ENCODE results near the gene SPATA25. TPM values are rescaled to one million over a fixed set of nuclear protein-coding genes. Genes with fewer than 3 reads are reported as not detected.

The SPATA25 gene, protein sequence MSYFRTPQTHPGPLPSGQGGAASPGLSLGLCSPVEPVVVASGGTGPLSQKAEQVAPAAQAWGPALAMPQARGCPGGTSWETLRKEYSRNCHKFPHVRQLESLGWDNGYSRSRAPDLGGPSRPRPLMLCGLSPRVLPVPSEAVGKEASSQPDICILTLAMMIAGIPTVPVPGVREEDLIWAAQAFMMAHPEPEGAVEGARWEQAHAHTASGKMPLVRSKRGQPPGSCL
- total RNA-seq (2022; extraction: Qiagen RNA extraction; ENCODE audit: low read depth), result 0.56 to 0.74 TPM (median 0.69 TPM) in 5 replicates

DNA sequence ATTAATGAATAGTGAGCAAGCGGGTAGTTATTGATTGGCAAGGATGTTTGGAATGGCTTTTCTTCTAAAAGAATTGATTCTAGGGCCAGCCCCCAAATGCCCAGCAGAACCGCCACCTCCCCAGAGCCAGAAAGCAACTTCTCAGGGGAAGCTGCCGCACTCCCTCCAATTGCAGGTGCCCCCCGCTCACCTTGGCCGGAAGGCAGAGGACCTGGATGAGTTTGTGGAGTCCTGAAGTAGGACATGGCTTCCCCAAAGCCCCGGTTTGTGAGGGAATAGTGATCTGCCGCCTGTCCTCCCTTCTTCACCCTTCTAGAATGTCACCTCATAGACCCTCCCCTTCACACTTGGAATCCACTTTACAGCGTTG is at the start of gene SPATA25:
SPATA25 (minus strand) TSS at position 277 of the 370 bp plus-strand sequence; CDS start at position 245, 32 bp downstream.

DNA sequence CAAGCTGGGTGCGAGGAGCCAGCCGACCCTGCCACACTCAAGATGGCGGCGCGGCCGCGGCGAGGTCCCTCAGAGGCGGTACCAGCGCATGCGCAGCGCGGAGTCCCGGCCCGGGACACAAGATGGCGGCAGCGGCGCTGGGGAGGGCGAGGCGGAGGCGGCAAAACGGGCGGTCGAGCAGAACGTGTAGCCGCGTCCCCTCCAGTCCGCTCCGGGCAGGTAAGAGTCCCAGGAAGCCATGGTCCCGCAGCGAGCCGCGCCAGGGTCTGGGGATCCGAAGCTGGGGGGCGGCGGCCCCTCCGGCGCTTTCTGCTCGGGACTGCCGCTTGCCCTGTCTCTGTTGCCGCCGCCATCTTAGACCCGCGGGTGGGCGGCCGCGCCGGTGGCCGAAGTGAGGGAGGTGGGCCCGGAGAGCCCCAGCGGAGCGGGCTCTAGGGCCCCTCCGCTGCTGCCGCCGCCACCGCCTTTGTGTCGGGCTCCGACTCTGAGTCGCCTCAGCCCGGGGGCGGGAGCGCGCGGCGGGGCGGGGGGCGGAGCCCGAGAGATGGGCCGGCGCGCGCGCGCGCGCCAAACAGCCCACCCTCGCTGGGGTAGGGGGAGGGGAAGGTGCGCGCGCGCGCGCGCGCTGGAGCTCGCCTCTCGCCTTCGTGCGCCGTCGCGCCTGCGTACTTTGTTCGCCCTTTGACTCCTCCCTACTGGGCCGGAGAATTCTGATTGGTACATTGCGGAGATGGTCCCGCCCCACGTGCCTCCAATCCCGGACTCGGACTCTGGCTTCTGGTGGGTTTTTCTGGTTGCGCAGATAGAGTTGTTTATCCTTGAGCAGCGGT is 47.4 kb upstream of the SPATA25 start, which contains the start of gene PCIF1:
PCIF1 (plus strand) TSS at position 98 of the 830 bp plus-strand sequence. CDS start 4,317 bp downstream, outside the sequence.

DNA sequence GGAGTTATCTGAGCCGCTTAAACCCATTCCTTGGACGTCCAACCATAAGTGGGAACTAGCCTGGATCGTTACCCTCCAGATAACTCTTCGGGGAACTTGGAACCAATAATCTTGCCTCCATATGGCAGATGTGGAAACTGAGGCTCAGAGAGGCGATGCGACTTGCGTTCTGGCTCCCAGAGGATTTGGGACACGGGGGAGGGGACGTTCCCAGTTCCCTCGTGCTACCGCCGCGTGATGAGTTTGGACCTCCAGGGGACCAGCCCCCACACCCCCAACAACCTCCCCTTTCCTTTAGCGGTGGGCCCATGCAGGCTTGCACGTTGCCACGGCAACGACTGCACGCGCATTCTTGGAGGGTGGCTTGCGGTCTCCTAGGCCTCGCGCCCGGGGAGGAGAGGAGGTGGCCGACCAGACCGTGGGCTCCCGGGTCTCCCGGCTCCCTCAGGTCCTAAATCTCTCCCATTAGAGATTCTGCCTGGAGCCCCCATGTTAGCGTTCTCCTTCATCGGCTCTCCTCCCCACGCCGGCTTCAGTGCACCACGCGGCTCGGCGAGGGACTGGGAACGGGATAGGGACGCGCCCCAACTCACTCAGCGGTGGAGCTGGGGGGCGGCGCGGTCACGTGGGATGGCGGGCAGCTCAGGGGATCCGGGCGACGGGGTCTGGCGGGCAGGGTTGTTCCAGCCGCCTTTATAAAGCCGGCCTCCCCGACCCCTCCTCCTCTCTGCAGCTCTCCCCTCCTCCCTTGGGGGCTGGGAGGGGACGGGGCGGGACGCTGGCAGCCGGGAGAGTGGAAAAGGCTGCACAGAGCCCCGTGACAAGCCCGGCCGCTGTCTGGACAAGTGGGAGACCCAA is 24.3 kb upstream of the SPATA25 start, which contains the start of gene PLTP:
PLTP (minus strand) TSS at position 670 of the 858 bp plus-strand sequence. CDS start 703 bp downstream, outside the sequence.

DNA sequence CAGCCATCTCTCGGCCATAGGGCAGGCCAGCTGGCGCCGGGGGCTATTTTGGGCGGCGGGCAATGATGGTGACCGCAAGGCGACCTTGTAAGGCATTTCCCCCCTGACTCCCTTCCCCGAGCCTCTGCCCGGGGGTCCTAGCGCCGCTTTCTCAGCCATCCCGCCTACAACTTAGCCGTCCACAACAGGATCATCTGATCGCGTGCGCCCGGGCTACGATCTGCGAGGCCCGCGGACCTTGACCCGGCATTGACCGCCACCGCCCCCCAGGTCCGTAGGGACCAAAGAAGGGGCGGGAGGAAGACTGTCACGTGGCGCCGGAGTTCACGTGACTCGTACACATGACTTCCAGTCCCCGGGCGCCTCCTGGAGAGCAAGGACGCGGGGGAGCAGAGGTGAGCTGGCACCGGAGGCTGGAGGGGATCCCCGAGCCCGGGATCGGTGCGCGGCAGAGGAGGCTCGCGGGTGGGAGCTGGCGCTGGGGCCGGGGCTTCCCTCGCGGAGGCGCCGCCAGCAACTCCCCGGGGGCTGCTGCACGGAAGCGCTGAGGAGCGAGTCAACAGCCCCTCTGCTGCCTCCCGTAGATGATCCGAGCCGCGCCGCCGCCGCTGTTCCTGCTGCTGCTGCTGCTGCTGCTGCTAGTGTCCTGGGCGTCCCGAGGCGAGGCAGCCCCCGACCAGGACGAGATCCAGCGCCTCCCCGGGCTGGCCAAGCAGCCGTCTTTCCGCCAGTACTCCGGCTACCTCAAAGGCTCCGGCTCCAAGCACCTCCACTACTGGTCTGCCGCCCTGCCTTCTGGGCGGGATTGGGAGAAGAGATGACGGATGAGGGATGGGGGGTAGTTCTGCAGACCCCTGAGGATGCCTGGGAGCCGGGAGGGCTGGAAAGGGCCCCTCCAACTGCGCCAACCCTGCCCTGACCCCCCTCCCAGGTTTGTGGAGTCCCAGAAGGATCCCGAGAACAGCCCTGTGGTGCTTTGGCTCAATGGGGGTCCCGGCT is 3.9 kb upstream of the SPATA25 start, which contains the start of the genes CTSA and NEURL2:
CTSA (plus strand) TSS at position 351 of the 999 bp plus-strand sequence; CDS start at position 585, 234 bp downstream.
NEURL2 (minus strand) TSS at position 224 of the 999 bp plus-strand sequence; CDS start at position 7, 217 bp downstream.

DNA sequence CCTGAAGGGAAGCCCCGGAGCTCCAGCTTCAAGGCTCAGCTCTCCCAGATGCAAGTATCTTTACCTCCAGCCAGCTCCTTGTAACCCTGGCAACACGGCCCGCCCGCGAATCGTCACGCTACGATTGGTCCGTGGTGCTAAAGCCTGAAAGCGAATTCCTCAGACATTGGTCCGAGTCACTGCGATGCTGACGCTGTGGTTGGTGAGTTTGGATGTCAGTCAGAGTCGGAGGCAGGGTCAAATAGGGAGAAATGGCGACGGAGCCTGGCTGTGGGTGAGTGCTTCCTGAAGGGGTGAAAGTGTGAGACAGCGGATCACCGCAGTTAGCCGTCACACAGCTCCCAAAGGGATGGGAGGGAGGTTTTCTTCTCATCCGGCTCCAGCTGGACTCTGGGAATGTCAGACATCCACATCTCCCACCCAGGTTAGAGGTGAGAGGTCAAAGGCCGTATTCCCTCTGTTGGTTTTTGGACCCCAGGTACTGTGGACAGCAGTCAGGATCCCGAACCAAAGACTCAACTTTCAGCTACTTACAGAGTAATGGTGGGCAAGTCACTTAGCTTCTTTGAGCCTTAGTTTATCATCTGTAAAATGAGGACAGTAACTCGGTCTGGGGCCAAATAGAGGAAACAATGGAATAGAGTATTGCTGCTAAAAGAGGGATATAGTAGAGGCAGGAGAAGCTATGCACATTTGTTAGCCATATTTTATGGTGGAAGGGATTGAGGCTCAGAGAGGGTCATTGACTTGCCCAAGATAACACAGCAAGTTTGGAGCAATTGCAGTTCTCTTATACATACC is 6.2 kb downstream of the SPATA25 start, which contains the start of gene ZSWIM1:
ZSWIM1 (plus strand) TSS at position 240 of the 801 bp plus-strand sequence. CDS start 1,366 bp downstream, outside the sequence.

DNA sequence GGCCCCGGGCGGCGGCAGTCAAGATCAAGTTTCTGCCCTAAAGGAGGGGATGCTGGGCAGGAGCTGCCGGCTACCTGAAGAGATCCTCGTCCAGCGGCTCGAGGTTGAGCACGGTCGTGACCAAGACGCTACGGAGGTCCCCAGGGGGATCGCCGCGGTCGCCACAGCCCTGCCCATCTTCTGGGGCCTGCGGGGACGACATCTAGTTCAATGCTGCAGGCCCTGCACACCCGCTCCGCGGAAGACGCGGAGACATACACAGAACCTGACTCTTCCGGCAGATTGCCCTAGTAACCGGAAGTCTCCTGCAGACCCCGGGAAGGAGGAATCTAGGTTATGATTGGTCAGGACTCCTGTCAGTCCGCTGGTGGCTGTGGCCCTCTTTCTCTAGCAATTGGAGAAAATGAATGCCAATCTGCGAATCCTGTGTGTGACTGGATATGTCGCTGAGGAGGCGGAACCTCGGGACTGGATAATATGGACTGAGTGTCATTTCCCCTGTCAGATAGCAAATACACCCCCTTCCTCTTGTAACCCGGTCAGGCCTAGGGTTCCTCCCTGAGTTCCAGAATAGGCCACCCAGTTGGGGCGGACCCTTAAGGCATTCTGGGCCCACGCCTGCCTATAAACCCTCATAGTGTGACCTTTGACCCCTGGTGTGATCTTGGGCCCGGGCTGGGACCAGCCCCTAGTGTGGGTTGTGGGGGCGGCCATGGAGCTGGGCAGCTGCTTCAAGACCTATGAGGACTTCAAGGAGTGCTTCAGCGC is 30.1 kb downstream of the SPATA25 start, which contains the start of the genes ACOT8 and ZSWIM3:
ACOT8 (minus strand) TSS at position 279 of the 768 bp plus-strand sequence; CDS start at position 202, 77 bp downstream.
ZSWIM3 (plus strand) TSS at position 501 of the 768 bp plus-strand sequence; CDS start at position 713, 212 bp downstream.

Other genes starting within 250 kb of the SPATA25 start
- gene WFDC11, start 217.4 kb downstream of the SPATA25 start, total RNA-seq (2022; extraction: Qiagen RNA extraction; ENCODE audit: low read depth), result not detected in 5 replicates
- not detected in 5 replicates for gene WFDC13, start 185.6 kb downstream of the SPATA25 start, total RNA-seq (2022; extraction: Qiagen RNA extraction; ENCODE audit: low read depth)
- gene WFDC10B, start 182.6 kb downstream of the SPATA25 start, total RNA-seq (2022; extraction: Qiagen RNA extraction; ENCODE audit: low read depth), result not detected in 5 replicates
- gene SPINT4, start 165.3 kb downstream of the SPATA25 start, total RNA-seq (2022; extraction: Qiagen RNA extraction; ENCODE audit: low read depth), result not detected in 5 replicates
- gene WFDC3, start 95.7 kb downstream of the SPATA25 start, total RNA-seq (2022; extraction: Qiagen RNA extraction; ENCODE audit: low read depth), result 0.41 to 0.44 TPM in 2 of 5 replicates, not detected in the others
- 32.4 to 37.0 TPM (median 36.3 TPM) in 5 replicates for gene DNTTIP1, start 95.7 kb downstream of the SPATA25 start, total RNA-seq (2022; extraction: Qiagen RNA extraction; ENCODE audit: low read depth)
- 225 to 255 TPM (median 251 TPM) in 5 replicates for gene UBE2C, start 75.0 kb downstream of the SPATA25 start, total RNA-seq (2022; extraction: Qiagen RNA extraction; ENCODE audit: low read depth)
- 0.28 TPM in 2 of 5 replicates, not detected in the others for gene TNNC2, start 60.3 kb downstream of the SPATA25 start, total RNA-seq (2022; extraction: Qiagen RNA extraction; ENCODE audit: low read depth)
- 8.9 to 11.5 TPM (median 10.1 TPM) in 5 replicates for gene SNX21, start 53.8 kb downstream of the SPATA25 start, total RNA-seq (2022; extraction: Qiagen RNA extraction; ENCODE audit: low read depth)
- gene ACOT8, start 30.2 kb downstream of the SPATA25 start, total RNA-seq (2022; extraction: Qiagen RNA extraction; ENCODE audit: low read depth), result 17.5 to 19.4 TPM (median 18.7 TPM) in 5 replicates
- gene ZSWIM3, start 30.0 kb downstream of the SPATA25 start, total RNA-seq (2022; extraction: Qiagen RNA extraction; ENCODE audit: low read depth), result 1.3 to 1.7 TPM (median 1.5 TPM) in 5 replicates
- gene ZSWIM1, start 6.4 kb downstream of the SPATA25 start, total RNA-seq (2022; extraction: Qiagen RNA extraction; ENCODE audit: low read depth), result 4.8 to 6.4 TPM (median 5.8 TPM) in 5 replicates
- 0.99 to 1.3 TPM (median 1.1 TPM) in 5 replicates for gene NEURL2, start 3.6 kb upstream of the SPATA25 start, total RNA-seq (2022; extraction: Qiagen RNA extraction; ENCODE audit: low read depth)
- 93.0 to 122 TPM (median 112 TPM) in 5 replicates for gene CTSA, start 3.7 kb upstream of the SPATA25 start, total RNA-seq (2022; extraction: Qiagen RNA extraction; ENCODE audit: low read depth)
- 1.5 to 2.2 TPM (median 1.6 TPM) in 5 replicates for gene PLTP, start 24.5 kb upstream of the SPATA25 start, total RNA-seq (2022; extraction: Qiagen RNA extraction; ENCODE audit: low read depth)
- gene PCIF1, start 47.1 kb upstream of the SPATA25 start, total RNA-seq (2022; extraction: Qiagen RNA extraction; ENCODE audit: low read depth), result 28.9 to 34.6 TPM (median 34.0 TPM) in 5 replicates
- gene ZNF335, start 84.6 kb upstream of the SPATA25 start, total RNA-seq (2022; extraction: Qiagen RNA extraction; ENCODE audit: low read depth), result 6.9 to 9.6 TPM (median 8.9 TPM) in 5 replicates
- gene MMP9, start 121.3 kb upstream of the SPATA25 start, total RNA-seq (2022; extraction: Qiagen RNA extraction; ENCODE audit: low read depth), result 0.25 to 0.61 TPM (median 0.46 TPM) in 5 replicates
- gene SLC12A5, start 141.6 kb upstream of the SPATA25 start, total RNA-seq (2022; extraction: Qiagen RNA extraction; ENCODE audit: low read depth), result 11.7 to 15.2 TPM (median 15.1 TPM) in 5 replicates
- 20.4 to 23.8 TPM (median 20.7 TPM) in 5 replicates for gene NCOA5, start 202.3 kb upstream of the SPATA25 start, total RNA-seq (2022; extraction: Qiagen RNA extraction; ENCODE audit: low read depth)
- gene CD40, start 230.7 kb upstream of the SPATA25 start, total RNA-seq (2022; extraction: Qiagen RNA extraction; ENCODE audit: low read depth), result 3.3 to 5.7 TPM (median 4.6 TPM) in 5 replicates

Measured in A549 treated with GW870086 at 1 μM for 4 hours (cell line).